Muscle layer of colon (tissue), 2 donors: ENCODE results near the gene IPMK.

ENCODE experiments used
- H3K27ac ChIP-seq: one replicate; pipeline ENCODE4 v1.7.0; 2013; ENCODE audit warnings: low read depth, mild to moderate bottlenecking, low read length, moderate library complexity
- H3K27me3 ChIP-seq, 2 donors: one replicate each; pipeline ENCODE4 v1.7.0; 2013; ENCODE audit warnings: low read length in 2 of 2, mild to moderate bottlenecking in 2 of 2; ENCODE audit not compliant: insufficient read depth in 2 of 2, control insufficient read depth in 1 of 2
- H3K36me3 ChIP-seq: one replicate; pipeline ENCODE4 v1.7.0; 2013; ENCODE audit warnings: mild to moderate bottlenecking, low read length; ENCODE audit not compliant: insufficient read depth
- H3K4me1 ChIP-seq: one replicate; pipeline ENCODE4 v1.7.0; 2013; ENCODE audit warnings: mild to moderate bottlenecking, low read length; ENCODE audit not compliant: insufficient read depth
- H3K4me3 ChIP-seq, 2 donors: one replicate each; pipeline ENCODE4 v1.7.0; 2013; ENCODE audit warnings: low read length in 2 of 2, low read depth in 1 of 2, mild to moderate bottlenecking in 1 of 2, moderate library complexity in 1 of 2
- H3K9ac ChIP-seq: one replicate; pipeline ENCODE4 v1.7.0; 2013; ENCODE audit warnings: low read length
- H3K9me3 ChIP-seq: one replicate; pipeline ENCODE4 v1.7.0; 2013; ENCODE audit warnings: mild to moderate bottlenecking, low read length
- donor health status: abdominal sarcoma.
- donor health status: Adenocarcinoma of cecum.

IPMK gene

GRCh38 chr10:58267713-58268453 lies at the start of gene IPMK:
Gene IPMK (minus strand): TSS chr10:58267894. CDS start chr10:58267611, 283 bp downstream.
- no peaks in the 10 kb centered on the region for H3K9me3 ChIP-seq
- H3K9ac ChIP-seq = peak within 1 kb of the TSS; percentile 89
- no peaks in the 10 kb centered on the region for H3K36me3 ChIP-seq
- peaks cover 15% of the 10 kb centered on the region for H3K4me1 ChIP-seq
- peak within 1 kb of the TSS; percentile 67 to 88 for H3K4me3 ChIP-seq
- no peaks in the 10 kb centered on the region for H3K27me3 ChIP-seq
- peak within 1 kb of the TSS; percentile 95 for H3K27ac ChIP-seq

DNA sequence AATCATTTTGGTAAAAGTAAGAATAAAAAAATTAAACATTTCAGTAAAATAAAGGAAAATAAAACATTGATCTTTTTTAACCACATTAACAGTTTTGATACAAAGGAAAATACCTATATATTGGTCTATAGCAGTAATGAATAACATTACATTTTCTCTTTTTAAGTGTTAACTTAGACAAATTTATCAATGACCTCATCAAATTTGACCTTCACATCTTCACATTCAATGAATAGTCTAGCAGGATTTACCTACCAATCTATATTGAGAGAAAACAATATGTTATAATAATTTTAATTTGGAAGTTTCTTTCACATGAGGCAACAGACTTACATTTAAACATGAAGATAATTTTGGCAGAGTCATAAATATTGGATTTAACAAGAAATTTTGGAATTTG lies 49.2 kb upstream of the IPMK start:
- no peaks in the 10 kb centered on the region for H3K9me3 ChIP-seq
- H3K4me3 ChIP-seq = no peak overlapping the region
- no peak overlapping the region for H3K9ac ChIP-seq
- no peak overlapping the region for H3K27ac ChIP-seq
- no peaks in the 10 kb centered on the region for H3K4me1 ChIP-seq
- no peaks in the 10 kb centered on the region for H3K27me3 ChIP-seq
- H3K36me3 ChIP-seq = no peaks in the 10 kb centered on the region

- Histone ChIP-seq H3K9me3 (no peaks in the 10 kb centered on the region), H3K36me3 (no peaks in the 10 kb centered on the region), H3K4me1 (no peaks in the 10 kb centered on the region), H3K27ac (no peak overlapping the region), H3K4me3 (no peak overlapping the region), H3K9ac (no peak overlapping the region), H3K27me3 (peaks cover 0 to under 1% of the 10 kb centered on the region in 2 donors)
Measured at GRCh38 chr10:58311026-58311425, 43.3 kb upstream of the IPMK start.

- Histone ChIP-seq H3K36me3 (no peaks in the 10 kb centered on the region), H3K9ac (no peak overlapping the region), H3K4me3 (no peak overlapping the region), H3K27me3 (peaks cover 0 to 8% of the 10 kb centered on the region in 2 donors), H3K4me1 (no peaks in the 10 kb centered on the region), H3K27ac (no peak overlapping the region), H3K9me3 (no peaks in the 10 kb centered on the region)
Measured at GRCh38 chr10:58307676-58308075, 40.0 kb upstream of the IPMK start.

DNA sequence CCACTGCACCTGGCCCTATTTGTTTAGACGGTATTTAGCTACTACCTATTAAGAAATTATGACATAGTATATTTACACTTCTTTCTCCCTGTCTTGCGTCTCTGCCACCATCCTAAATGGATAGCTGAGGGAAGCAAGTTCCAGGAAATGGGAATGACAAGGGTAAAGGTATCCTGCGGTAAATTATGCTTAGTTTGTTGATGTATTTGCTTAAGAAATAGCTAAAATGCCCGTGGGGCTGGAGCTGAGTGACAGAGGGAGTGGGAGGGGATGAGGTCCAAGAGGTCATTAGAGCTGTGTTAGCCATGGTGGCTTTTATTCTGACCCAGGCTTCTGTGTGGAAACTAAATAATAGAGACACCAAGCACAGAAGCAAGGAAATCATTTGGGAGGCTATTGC lies 38.1 kb upstream of the IPMK start:
- Histone ChIP-seq H3K4me3 (no peak overlapping the region), H3K36me3 (no peaks in the 10 kb centered on the region), H3K9me3 (no peaks in the 10 kb centered on the region), H3K27ac (no peak overlapping the region), H3K27me3 (peaks cover 0 to 8% of the 10 kb centered on the region in 2 donors), H3K9ac (no peak overlapping the region), H3K4me1 (no peaks in the 10 kb centered on the region)

DNA sequence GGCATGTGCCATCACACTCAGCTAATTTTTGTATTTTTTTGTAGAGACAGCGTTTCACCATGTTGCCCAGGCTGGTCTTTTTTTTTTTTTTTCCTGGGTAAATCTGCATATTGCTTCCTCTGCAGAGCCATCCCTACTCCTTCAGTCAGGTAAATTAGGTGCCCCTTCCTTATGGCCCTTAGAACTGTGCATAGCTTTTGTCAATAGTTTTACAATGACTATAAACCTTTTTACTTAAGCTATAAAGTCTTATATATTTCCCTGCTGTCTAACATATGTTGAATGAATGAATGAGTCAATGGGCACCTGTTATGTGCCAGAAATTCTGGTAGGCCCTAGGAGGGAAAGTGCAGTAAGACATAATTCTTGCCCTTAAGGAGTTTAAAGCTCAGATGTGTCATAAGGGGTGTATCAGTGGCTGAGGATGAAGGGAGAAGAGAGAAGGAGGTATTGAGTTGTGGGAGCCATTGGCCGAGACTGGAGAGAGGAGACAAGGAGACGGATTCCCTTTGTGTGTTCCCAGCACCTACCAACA lies 36.5 kb upstream of the IPMK start:
- Histone ChIP-seq H3K9ac (no peak overlapping the region), H3K27me3 (peaks cover 0 to 8% of the 10 kb centered on the region in 2 donors), H3K9me3 (no peaks in the 10 kb centered on the region), H3K4me3 (no peak overlapping the region), H3K36me3 (no peaks in the 10 kb centered on the region), H3K4me1 (no peaks in the 10 kb centered on the region), H3K27ac (no peak overlapping the region)

DNA sequence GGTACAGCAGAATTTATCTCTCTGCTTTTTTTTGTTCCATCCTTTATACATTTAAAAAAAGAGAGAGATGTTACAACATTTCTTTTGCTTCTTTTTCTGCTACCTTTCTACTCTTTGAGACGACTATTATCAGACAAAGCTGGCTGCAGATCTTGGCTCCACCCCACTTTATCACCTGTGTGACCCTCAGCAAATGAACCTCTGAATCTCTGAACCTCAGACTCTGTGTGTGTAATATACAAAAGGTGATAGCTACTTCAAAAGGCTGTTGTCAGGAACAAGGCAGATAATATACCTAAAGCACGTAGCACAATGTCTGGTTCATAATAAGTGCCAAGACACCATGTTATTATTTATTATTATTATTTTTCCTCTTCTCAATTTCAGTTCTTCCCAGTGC lies 34.6 kb upstream of the IPMK start:
- peaks cover 0 to 8% of the 10 kb centered on the region in 2 donors for H3K27me3 ChIP-seq
- no peak overlapping the region for H3K9ac ChIP-seq
- H3K4me3 ChIP-seq = no peak overlapping the region
- no peak overlapping the region for H3K27ac ChIP-seq
- no peaks in the 10 kb centered on the region for H3K9me3 ChIP-seq
- no peaks in the 10 kb centered on the region for H3K36me3 ChIP-seq
- H3K4me1 ChIP-seq = no peaks in the 10 kb centered on the region

DNA sequence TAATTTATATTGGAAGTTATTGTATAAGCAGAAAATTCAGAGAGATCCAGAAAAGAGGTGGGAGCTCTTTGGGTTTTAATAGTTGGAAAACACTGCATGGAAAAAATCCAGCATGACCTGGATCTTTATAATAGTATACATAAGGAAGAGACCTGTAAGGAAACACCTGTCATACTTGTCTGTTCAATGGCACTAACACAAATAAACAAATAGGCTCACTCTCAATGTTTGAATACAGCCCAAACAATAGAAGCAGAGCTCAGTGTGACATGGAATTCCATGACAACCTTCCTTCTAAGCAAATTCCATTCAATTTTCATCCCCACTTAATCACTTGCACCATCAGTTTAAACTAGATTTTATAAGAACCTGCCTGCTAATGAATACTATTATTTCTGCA lies 33.0 kb upstream of the IPMK start:
- Histone ChIP-seq H3K4me1 (no peaks in the 10 kb centered on the region), H3K36me3 (no peaks in the 10 kb centered on the region), H3K4me3 (no peak overlapping the region), H3K27me3 (peaks cover 0 to 4% of the 10 kb centered on the region in 2 donors), H3K9ac (no peak overlapping the region), H3K27ac (no peak overlapping the region), H3K9me3 (no peaks in the 10 kb centered on the region)

DNA sequence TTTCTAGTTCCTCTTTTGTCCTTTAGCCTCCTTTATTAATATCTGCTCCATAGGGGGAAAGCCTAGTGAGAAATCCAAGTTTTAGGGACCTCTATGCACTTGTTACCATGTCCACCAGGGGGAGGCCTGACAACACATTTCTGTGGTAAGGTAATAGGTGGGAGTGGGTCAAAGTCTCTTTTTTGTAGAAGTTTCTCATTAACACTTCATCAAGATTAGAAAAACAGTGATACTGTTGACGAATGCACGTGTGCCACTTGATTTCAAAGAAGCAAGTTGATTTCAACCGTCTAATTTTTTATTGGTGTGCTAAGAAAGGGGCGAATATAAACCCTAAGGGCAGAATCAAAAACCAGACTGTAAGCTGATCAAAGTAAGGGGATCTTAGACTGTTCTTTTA lies 31.9 kb upstream of the IPMK start:
- Histone ChIP-seq H3K4me3 (no peak overlapping the region), H3K27ac (no peak overlapping the region), H3K9ac (no peak overlapping the region), H3K9me3 (no peaks in the 10 kb centered on the region), H3K36me3 (no peaks in the 10 kb centered on the region), H3K27me3 (no peaks in the 10 kb centered on the region), H3K4me1 (no peaks in the 10 kb centered on the region)

GRCh38 chr10:58293989-58294388 lies 26.3 kb upstream of the IPMK start:
- H3K4me1 ChIP-seq = no peaks in the 10 kb centered on the region
- no peaks in the 10 kb centered on the region for H3K9me3 ChIP-seq
- H3K9ac ChIP-seq = no peak overlapping the region
- no peak overlapping the region for H3K4me3 ChIP-seq
- no peaks in the 10 kb centered on the region for H3K27me3 ChIP-seq
- no peak overlapping the region for H3K27ac ChIP-seq
- no peaks in the 10 kb centered on the region for H3K36me3 ChIP-seq

- no peaks in the 10 kb centered on the region for H3K27me3 ChIP-seq
- H3K9me3 ChIP-seq = no peaks in the 10 kb centered on the region
- no peak overlapping the region for H3K27ac ChIP-seq
- H3K9ac ChIP-seq = no peak overlapping the region
- H3K4me1 ChIP-seq = no peaks in the 10 kb centered on the region
- H3K4me3 ChIP-seq = no peak overlapping the region
- no peaks in the 10 kb centered on the region for H3K36me3 ChIP-seq
Measured at GRCh38 chr10:58291538-58292174, 24.0 kb upstream of the IPMK start.
